GM18861 (cell line): ENCODE measurements around the gene ZNF692.
"Not testable (repeated sequence)": the region's sequence is repeated elsewhere in the genome, so short reads cannot be mapped to it uniquely, and the experiment has no call there.

ENCODE experiments used
- ATAC-seq: cut with Tn5 transposase; IDR thresholded peaks from one replicate; pipeline ENCODE4 v1.9.1; 2021; ENCODE audit not compliant: unreplicated experiment

ZNF692 gene, protein sequence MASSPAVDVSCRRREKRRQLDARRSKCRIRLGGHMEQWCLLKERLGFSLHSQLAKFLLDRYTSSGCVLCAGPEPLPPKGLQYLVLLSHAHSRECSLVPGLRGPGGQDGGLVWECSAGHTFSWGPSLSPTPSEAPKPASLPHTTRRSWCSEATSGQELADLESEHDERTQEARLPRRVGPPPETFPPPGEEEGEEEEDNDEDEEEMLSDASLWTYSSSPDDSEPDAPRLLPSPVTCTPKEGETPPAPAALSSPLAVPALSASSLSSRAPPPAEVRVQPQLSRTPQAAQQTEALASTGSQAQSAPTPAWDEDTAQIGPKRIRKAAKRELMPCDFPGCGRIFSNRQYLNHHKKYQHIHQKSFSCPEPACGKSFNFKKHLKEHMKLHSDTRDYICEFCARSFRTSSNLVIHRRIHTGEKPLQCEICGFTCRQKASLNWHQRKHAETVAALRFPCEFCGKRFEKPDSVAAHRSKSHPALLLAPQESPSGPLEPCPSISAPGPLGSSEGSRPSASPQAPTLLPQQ

DNA sequence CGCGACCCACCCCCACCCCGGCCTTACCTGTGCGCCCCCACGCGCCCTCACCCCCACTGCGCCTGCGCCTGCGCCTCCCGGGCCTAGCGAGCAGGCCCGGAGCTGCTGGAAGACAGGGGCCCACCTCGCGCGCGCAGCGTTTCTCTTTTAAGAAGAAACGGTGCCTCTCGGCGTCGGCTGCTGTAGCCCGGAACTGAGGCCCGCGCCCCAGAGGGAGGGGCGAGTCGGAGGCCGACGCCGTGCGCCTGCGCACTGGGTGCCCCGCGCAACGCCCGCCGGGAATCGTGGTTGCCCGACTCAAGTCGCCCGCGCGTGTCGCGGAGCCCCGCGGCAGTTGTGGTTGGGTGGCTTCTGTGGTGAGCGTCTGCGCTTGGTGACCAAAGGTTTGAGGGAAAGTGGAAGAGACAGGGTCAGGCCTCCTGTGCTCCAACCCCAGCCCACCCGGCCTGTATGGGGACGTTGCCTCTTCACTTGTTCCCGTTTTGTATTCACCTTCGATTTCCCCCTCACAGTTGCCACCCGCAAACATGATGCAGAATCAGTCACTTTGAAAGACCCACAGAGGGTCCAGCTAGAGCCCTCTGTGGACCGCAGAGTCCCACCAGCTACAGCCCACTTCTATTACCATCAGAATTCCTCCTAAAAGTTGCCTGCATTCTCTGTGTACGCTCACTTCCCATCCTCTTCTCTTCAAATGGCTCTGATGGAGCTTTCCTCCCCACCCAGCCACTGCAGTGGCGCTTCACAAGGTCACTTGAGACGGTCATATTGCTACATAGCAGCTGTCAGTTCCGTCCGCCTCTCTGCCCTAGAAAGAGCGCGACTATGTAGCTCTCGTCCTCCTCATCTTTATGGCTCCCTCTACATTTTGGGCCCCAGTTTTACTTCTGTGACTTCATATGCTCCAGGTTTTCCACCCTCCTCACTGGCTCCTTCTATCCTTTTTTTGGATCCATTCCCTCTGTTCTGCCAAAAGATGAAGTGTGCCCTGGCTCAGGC lies at the start of gene ZNF692:
Gene ZNF692 (minus strand): TSS at position 195 of the 999 bp plus-strand sequence. CDS start 776 bp downstream, outside the sequence.
- ATAC-seq, result peak; percentile 68

DNA sequence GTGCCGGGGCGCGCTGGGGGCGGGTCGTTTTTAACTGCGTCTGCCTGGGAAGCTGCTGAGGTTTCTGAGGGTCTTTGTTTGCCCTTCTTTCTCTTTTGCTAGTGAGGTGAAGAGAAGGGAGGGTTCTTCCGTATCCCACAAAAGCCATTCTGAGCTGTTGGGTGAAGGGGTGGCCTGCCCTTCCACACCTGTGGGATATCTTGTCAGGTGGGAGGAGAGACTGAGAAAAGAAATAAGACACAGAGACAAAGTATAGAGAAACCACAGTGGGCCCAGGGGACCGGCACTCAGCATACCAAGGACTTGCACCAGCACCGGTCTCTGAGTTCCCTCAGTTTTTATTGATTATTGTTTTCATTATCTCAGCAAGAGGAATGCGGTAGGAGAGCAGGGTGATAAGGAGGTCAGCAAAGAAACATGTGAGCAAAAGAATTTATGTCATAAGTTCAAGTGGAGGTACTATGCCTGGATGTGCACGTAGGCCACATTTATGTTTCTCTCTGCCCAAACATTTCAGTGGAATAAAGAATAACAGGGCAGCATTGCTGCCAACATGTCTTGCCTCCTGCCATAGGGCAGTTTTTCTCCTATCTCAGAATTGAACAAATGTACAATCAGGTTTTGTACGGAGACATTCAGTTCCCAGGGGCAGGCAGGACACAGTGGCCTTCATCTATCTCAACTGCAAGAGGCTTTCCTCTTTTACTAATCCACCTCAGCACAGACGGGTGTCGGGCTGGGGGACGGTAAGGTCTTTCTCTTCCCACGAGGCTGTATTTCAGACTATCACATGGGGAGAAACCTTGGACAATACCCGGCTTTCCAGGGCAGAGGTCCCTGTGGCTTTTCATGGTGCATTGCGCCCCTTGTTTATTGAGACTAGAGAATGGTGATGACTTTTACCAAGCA lies 48.1 kb upstream of the ZNF692 start:
- ATAC-seq, result no peak

DNA sequence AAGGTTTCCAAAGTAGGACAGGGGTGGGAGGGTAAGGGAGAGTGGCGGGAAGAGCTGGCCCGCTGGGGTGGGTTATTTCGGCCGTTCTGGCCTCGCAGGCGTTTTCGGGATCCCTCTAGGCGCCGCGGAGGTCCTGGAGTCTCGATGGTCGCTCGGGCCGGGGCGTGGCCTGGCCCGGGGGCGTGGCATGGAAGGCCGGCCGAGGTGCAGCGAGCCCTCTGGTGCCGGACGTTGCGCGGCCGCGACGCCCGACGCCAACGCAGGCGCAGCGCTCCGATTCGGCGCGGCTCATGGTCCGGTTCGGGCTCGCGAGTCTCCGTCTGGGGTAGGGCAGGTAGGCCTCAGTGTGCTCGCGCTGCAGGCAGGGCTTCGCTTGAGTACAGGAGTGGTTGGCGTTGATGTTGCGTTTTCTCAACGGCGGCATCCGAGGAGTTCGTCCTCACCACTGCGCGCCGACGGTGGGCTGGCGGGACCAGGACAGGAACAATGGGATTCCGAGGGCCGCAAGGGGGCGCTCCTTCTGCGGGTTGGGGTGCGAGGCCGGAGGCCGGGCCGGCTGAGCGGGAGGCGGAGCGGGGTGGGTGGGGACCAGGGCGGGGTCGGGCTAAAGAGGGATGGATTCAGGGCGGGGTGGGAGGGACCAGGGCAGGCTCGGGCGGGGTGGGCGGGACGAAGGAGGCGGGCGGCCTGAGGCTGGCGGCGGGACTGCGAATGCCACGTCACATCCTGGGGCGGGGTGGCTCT lies 47.3 kb upstream of the ZNF692 start, which contains the start of gene PGBD2:
Gene PGBD2 (plus strand): TSS at position 227 of the 744 bp plus-strand sequence. CDS start 7,628 bp downstream, outside the sequence.
- peak; percentile 91 for ATAC-seq

DNA sequence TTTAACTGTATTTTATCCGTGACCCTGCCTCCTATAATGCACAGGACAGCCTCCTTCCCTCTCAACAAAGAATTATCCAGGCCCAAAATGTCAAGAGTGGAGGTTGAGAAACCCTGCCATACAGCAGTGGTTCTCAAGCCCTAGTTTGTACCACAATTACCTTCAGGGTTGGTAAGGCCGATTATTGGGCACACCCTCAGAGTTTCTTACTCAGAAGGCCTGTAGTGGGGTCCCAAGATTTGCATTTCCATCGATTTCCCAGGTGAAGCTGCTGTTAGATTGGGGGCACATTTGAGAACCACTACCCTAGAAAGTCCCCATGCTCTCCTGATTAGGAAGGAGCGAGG lies 46.8 kb upstream of the ZNF692 start:
- no peak for ATAC-seq

DNA sequence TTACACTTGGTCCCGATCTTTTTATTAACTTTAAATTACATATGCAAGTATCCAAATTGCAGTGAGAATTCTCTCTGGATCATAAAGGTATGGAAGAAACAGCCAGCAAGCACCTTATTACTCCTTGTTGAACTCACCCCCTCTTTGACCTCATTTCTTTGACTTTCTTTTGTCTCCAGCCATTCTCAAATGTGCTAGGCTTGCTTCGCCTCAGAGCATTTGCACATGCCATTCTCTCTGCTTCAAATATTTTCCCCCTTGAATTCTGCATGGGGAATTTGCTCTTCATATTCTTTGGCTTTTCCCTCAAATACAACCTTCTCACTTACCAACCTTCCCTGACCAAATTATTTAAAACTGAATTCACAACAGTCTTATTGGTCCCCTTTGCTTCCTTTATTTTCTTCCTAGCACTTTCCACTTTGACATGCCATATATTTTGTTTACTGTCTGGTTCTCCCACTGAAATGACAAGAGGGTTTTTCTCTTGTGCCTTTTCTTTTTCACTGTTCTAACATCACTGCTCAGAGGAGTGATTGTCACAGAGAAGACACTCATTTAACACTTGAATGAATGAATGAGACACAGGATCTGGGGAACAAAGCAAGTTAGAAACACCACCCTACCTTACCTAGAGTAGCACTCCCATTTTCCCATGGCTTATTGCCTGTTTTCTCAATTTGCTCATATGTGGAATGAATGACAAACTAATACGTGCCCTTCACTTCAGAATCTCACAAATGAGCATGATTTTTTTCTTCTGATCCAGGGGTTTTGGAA lies 45.7 kb upstream of the ZNF692 start:
- ATAC-seq, result no peak

DNA sequence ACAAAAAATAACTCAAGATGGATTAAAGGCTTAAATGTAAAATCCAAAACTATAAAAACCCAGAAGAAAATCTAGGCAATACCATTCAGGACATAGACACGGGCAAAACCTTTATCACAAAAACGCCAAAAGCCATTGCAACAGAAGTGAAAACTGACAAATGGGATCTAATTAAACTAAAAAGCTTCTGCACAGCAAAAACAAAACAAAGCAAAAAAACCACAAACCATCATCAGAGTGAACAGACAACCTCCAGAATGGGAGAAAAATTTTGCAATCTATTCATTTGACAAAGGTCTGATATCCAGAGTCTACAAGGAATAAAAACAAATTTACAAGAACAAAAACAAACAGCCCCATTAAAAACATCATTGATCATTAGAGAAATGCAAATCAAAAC lies 42.7 kb upstream of the ZNF692 start:
- ATAC-seq, result no peak

DNA sequence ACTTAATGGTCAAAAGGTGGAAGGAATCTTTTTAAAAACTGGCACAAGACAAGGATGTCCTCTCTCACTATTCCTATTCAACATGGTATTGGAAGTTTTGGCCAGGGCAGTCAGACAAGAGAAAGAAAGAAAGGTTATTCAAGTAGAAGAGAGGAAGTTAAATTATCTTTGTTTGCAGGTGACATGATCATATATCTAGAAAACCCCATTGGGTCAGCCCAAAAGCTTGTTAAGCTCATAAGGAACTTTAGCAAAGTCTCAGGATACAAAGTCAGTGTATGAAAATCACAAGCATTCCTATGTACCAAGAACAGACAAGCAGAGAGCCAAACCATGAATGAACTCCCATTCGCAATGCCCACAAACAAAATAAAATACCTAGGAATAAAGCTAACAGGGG lies 41.8 kb upstream of the ZNF692 start:
- no peak for ATAC-seq

DNA sequence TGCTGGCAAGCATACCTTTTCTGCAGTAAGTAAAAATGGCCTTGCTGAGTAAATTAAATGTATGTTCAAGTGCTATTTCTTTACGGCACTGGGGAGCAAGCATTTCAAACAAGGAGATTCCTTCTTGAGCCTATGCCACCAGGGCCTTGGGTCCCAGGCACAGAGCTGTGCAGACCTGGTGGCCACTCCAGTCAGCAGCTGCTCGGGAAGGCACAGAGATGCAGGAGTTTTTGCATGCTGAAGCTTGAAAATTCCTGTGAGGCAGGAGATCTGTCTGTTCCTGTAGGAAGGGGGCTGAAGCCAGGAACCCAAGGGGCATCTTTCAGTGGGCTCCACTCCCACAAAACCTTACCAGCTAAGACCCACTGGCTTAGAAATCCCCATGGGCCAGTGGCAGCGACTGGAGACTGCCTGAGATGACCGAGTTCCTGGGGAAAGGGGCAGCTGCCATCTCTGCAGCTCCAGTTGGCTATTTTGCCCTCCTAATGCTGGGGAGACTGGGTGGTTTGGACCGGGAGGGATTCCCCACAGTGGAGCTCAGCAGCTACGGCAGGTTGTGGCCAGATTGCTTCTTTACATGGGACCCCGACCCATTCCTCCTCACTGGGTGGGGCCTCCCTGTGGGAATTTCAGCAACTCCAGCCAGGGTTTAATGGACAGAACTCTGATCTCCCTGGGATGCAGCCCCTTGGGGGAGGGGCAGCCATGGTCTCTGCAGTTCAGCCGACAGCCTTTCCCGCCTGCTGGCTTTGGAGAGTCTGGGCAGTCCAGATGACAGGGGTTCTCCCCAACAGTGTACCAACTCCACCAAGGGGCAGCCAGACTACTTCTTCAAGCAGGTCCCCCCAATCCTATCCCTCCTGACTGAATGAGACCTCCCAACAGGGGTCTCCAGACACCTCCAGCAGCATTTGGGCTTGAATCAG lies 38.8 kb upstream of the ZNF692 start:
- ATAC-seq, result no peak

DNA sequence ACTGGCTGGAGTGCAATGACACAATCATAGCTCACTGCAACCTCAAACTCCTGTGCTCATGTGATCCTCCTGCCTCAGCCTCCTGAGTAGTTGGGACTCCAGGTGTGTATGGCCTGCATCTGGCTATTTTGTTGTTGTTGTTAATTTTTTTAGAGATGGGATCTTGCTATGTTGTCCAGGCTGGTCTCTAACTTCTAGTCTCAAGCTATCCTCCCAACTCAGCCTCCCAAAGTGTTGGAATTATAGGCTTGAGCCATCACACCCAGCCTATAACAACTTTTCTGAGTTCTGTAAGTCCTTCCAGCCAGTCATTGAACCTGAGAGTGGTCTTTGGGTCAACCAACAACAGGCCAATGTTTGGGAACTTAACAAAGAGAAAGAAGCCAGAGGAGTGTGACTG lies 36.0 kb upstream of the ZNF692 start:
- no peak for ATAC-seq

DNA sequence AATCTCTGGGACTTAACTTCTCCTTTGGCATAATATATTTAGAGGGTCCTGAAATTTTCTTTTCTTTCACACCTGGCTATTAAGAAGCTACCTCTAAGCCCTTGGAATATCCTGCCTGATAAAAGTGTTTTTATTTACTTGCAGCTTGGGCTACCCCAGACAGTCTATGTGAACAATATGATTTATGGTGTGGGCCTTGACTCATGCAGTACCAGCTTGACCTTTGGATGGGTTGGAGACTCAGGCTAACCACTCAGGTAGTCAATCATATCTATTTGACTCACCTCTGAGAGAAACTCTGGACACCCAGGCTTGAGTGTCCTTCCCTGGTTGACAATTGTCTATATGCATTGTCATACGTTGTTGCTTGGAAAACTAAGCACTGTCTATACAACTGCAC lies 33.7 kb upstream of the ZNF692 start:
- no peak for ATAC-seq

DNA sequence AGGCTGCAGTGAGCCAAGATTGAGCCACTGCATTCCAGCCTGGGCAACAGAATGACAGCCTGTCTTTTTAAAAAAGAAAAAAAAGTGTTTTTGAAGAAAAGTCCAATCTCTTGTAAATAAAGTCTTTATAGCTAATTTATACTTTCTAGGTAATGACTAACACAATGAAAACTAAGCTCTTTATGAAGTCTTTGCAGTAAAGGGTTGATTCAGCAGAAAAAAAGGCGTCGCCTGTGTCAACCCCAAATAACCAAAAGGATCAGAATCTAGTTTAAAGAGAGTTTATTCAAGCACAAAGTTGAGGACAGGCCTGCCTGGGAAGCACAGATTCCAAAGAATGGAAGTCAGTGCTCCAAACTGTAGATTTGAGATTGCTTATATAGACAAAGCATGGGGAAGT lies 32.9 kb upstream of the ZNF692 start:
- no peak for ATAC-seq

DNA sequence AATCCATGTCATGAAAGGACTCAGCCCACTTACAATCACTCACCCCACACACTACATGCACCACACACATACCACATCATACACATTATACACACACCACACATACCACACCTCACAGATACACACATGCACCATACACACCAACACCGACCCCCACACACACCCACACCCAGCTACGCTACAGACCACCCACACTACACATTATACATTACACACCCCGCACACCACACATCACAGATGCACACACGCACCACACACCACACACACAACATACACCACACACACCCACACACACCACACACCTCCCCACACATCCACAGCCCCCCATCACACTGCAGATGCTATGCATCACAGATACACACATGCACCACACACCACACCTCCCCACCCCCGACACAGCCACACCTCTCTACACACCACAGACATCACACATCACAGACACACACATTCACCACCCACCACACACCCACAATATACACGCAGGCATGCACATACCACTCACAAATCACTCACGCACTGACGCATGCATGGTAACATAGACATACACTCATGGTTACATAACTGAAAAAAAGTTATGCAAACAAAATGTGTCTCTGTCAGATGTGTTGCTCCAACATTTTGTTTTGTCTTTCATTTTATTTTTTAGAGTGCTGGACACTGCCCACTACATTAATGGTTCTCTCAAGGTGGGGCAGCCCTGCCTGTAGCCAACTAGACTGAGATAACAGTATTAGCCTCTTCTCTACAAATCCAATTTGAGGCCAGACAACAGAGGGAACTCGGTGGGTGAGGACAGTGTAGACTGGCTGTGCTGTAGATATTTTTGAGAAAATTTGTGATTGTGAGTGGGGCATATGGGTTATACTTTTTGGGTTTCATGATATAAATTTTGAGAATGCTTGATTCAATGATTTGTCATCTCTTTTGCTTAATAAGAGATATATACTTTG lies 31.9 kb upstream of the ZNF692 start:
- no peak for ATAC-seq

DNA sequence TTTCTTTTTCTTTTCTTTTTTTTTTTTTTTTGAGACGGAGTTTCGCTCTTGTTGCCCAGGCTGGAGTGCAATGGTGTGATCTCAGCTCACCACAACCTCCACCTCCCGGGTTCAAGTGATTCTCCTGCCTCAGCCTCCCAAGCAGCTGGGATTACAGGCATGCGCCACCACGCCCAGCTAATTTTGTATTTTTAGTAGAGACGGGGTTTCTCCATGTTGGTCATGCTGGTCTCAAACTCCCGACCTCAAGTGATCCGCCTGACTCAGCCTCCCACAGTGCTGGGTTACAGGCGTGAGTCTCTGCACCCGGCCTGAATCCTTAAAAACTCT lies 31.0 kb upstream of the ZNF692 start:
- not testable (repeated sequence) for ATAC-seq

DNA sequence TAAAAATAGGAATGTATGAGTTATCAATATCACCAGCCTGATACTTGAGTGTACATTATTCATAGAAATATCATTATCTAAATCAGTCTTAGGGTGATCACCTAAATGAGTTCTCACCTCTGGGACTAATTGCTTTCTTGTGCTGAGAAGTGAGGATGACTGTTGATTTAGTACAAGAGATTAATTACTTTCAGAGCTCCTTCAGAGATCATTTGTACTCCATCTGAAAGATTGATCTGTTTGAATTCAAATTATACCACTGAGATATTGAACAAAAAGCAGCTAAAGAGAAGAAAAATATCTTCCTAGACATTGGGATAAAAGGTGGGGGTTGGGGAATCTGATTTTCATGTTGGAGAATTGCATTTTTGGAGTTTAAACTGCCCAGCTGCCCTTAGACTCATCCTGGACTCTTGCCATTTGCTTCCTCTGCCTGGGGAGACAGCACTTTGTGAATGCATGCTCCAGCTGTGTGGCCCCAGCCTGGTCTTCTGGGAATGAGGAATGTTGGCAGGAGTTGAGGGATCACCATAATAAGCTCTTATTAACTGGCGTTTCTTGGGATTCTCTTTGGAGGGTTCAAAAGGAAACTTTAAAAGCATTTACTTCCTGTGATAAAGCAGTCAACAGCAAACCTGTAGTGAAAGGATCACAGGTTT lies 27.5 kb upstream of the ZNF692 start:
- no peak for ATAC-seq

DNA sequence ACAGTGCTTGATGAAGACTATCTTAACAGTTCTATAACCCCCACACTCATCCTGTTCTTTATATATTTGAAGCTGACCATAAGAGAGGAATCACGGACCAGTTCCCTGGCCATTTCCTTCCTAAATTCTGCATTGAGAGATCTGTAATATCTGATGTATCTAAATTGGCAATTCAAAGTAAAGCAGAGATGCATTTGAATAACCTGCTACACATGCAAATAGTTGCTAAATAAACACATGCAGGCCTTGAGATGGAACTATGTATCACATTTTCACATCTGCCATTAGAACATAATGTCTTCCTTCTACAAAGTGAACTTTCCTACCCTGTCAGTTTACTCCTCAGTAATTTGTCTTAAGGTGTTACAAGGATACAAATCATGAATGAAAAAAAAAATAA lies 26.8 kb upstream of the ZNF692 start:
- no peak for ATAC-seq

DNA sequence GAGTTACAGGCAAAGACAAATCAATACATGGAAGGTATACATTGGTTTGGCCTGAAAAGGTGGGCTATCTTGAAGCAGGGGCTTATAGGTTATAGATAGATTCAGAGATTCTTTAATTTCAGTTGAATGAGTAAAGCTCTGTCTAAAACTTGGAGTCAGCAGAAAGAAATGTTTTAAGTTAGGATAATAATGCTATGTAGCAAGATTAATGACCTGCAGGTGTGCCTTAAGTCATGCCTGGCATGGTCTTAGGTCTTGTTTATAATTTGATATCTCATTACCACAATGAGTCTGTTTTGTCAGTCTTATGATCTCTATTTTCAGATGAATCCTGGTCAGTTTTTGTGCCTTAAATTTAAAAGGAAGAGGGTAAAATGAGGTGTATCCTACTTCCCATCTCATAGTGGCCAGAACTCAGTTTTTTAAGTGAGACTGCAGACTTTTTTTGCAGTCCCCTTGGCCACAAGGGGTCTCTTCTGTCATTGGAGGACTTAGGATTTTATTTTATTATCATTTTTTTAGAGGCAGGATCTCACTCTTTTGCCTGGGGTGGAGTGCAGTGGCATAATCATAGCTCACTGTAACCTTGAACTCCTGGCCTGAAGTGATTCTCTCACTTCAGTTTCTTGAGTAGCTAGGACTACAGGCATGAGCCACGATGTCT lies 25.9 kb upstream of the ZNF692 start:
- ATAC-seq, result no peak
